Activated naive CD4-positive, alpha-beta T cell treated with anti-CD3 and anti-CD28 coated beads, Interleukin-2, amount 10 ng/mL, durations not matched to agents 7 days and 5 days (primary cell): ENCODE measurements around the gene CMKLR1.

Source experiments
- CTCF ChIA-PET: fragments of 350-600 bp; sonication (Branson Sonifier 250); formaldehyde crosslinking; loops from one replicate; lab custom pipeline; 2021; ENCODE audit warnings: antibody characterized with exemption; lab: Charles Lee
- DNase-seq: peaks from one replicate; pipeline ENCODE4 v3.0.0-alpha.2; 2020
- H3K27ac Mint-ChIP-seq: one replicate; pipeline ENCODE4 v1.8.0; 2021; ENCODE audit warnings: mild to moderate bottlenecking, moderate library complexity, mixed read lengths
- H3K27me3 Mint-ChIP-seq: one replicate; pipeline ENCODE4 v1.8.0; 2021; ENCODE audit warnings: mild to moderate bottlenecking, mixed read lengths
- H3K36me3 Mint-ChIP-seq: one replicate; pipeline ENCODE4 v1.8.0; 2021; ENCODE audit warnings: mixed read lengths
- H3K4me1 Mint-ChIP-seq: one replicate; pipeline ENCODE4 v1.8.0; 2021; ENCODE audit warnings: mixed read lengths
- H3K4me3 Mint-ChIP-seq: one replicate; pipeline ENCODE4 v1.8.0; 2021; ENCODE audit warnings: mild to moderate bottlenecking, moderate library complexity, mixed read lengths
- H3K9me3 Mint-ChIP-seq: one replicate; pipeline ENCODE4 v1.8.0; 2021; ENCODE audit warnings: mixed read lengths

The CMKLR1 gene

DNA sequence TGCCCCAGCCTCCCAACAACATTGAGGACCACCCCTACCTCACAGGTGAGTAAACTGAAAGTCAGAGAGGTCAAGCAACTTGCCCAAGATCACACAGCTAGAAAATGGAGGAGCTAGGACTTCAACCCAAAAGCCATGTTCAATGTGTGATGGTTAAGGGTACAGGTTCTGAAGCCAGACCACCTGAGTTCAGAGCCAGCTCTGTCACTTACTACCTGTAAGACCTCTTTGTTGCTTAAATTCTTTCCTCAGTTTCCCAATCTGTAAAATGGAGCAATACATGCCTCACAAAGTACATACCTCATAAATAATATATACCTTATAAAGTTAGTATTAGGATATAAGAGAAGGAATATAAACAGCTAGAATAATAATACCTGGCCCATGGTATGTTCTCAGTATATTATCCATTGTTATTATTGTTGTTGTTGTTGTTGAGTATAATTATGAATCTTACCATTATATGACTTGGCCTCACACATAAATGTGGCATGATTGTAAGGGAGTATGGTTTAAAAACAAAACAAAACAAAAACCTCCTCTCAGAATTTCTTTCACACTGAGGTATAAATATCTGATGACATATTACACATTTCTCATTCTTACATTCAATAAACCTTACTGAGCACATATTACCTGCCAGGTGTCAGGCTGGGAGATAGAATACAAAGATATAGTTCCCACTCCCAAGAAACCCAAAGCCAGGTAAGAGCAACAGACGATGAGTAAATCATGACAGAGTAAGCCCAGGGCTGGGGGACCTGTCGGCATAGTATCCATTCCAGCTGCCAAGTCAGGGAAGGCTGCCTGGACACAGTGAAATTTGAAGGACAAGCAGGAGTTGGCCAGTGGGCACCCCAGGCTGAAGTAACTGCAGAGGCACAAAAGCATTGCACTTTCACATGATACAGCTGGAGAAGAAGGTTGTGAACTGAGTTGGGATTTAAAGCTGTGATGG, 19.6 kb downstream of the CMKLR1 start:
- Mint-ChIP-seq H3K4me1 (no peaks in the 10 kb centered on the region), H3K27me3 (peaks cover 33% of the 10 kb centered on the region), H3K9me3 (no peaks in the 10 kb centered on the region), H3K4me3 (no peak overlapping the region), H3K36me3 (no peaks in the 10 kb centered on the region), H3K27ac (no peak overlapping the region)
- DNase-seq = no peak
- CTCF ChIA-PET = no interaction called here

DNA sequence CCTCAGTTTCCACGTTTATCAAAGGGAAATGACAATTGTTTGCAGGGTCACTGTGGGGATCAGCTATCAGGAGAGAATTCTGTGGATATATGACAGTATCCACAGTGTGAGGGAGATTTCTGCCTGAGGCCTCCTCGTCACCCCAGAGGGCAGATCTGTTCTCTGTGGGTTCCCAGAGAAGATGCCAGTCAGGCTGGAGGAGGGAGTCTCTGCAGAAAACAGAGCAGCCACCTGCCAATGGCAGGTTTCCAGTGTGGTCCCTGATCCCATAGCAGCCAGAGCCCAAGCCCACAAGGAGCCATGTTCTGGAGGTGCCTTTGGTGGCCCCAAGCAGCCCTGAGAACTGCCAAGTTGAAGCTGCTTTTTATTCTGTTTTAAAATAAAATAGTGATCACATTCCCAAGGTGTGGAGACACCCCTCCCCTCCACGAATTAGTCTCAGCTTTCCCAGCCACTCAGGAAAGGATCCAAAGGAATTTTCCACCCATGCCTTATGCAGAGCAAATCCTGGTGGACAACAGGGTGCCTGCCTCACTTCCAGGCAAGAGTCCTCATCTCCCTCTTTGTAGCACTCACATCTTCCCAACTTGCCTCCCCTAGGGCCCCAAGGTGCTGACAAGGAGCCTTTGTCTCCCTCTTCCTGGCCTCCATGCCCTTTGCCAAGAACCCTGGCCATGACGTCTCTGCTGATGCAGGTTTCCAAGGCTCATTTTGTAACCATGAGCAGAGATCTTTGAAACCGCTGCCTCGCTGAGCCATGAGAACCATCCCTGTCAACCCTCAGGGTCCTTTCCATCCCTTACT, 20.4 kb downstream of the CMKLR1 start:
- no peak overlapping the region for H3K27ac Mint-ChIP-seq
- no peak overlapping the region for H3K4me3 Mint-ChIP-seq
- no peaks in the 10 kb centered on the region for H3K9me3 Mint-ChIP-seq

DNA sequence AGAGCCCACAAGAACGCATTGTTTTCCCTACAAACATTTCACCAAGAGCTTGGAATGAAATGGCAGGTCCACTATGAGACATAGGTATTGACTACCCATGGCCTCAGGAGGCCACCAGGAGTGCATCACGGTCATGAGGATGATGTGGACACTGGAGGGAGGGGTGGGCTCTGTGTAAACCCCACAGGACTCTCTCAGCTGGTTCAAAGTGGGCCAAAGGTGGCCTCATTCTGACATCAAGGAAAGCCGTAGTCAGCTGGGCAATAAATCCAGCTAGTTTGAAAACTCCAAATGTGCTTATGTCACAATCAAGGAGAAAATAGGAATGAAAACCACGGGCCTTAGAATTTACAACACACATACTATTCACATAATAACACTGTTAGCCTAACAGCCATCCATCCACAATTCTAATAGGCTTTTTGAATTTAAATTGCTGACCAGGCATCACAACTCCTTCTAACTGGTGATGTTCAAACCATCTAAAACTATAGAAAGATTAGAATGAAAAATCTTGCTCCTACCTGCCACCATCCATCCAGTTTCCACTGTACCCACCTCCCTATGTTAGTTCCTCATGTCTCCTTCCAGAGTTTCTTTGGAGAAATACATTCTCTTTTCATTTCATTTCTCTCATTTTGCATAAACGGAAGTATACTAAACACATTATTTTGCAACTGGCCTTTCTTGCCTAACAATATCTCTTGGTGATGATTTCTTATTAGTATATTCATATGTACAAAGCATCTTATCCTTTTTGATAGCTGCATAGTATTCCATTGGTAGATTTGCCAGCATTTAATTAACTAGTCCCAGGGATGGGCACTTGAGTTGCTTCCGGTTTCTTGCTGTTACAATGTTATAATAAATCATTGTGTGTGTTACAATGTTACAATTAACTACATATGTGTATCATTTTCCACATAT, 21.5 kb downstream of the CMKLR1 start:
- no peaks in the 10 kb centered on the region for H3K9me3 Mint-ChIP-seq
- DNase-seq = no peak
- CTCF ChIA-PET = no interaction called here
- H3K4me3 Mint-ChIP-seq = no peak overlapping the region
- H3K27ac Mint-ChIP-seq = no peak overlapping the region
- H3K27me3 Mint-ChIP-seq = peaks cover 29% of the 10 kb centered on the region
- H3K4me1 Mint-ChIP-seq = peaks cover 11% of the 10 kb centered on the region
- H3K36me3 Mint-ChIP-seq = no peaks in the 10 kb centered on the region

More for the DNA sequence above, 20.4 kb downstream of the CMKLR1 start:
- CTCF ChIA-PET = no interaction called here
- Mint-ChIP-seq H3K27me3 (peaks cover 33% of the 10 kb centered on the region), H3K4me1 (peaks cover 6% of the 10 kb centered on the region), H3K36me3 (no peaks in the 10 kb centered on the region)
- DNase-seq = no peak

DNA sequence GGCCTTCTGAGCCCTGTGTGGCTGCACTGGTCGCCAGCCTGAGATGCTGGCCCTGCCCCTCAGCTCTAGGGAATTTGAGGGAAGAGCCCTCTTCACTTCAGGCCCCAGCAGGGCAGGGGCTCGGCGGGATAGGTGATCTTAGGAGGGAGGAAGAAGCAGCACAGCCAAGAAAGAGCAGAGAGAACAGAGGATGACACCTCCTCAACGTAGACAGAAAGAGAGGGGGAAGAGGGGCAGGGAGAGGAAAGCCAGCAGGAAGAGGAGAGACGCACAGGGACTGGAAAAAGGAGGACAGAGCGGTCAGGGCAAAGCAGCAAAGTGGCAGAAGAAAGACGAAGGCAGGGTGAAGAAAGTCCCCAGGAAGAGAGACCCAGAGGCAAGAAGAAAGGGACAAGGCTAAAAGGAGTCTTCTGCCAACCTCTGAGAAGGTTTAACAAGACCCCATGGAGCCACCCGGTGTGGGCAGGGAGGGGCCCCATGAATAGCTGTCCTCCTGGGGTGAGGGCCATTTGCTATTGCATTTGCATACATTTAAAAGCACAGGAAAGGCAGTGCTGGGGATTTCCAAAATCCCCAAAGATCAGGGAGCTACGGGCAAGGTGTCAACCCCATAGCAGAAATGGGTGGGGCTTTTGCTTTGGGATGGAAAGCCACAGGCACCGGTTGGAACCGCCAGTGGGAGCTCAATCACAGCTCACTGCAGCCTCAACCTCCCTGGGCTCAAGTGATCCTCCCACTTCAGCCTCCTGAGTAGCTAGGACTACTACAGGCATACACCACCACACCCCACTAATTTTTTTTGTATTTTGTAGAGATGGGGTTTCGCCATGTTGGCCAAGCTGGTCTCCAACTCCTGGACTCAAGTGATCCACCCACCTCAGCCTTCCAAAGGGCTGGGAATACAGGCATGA, 22.7 kb downstream of the CMKLR1 start:
- CTCF ChIA-PET = no interaction called here
- no peak for DNase-seq
- H3K9me3 Mint-ChIP-seq = no peaks in the 10 kb centered on the region
- H3K27me3 Mint-ChIP-seq = peaks cover 26% of the 10 kb centered on the region
- H3K4me3 Mint-ChIP-seq = no peak overlapping the region
- peaks cover 11% of the 10 kb centered on the region for H3K4me1 Mint-ChIP-seq
- H3K27ac Mint-ChIP-seq = no peak overlapping the region
- no peaks in the 10 kb centered on the region for H3K36me3 Mint-ChIP-seq

DNA sequence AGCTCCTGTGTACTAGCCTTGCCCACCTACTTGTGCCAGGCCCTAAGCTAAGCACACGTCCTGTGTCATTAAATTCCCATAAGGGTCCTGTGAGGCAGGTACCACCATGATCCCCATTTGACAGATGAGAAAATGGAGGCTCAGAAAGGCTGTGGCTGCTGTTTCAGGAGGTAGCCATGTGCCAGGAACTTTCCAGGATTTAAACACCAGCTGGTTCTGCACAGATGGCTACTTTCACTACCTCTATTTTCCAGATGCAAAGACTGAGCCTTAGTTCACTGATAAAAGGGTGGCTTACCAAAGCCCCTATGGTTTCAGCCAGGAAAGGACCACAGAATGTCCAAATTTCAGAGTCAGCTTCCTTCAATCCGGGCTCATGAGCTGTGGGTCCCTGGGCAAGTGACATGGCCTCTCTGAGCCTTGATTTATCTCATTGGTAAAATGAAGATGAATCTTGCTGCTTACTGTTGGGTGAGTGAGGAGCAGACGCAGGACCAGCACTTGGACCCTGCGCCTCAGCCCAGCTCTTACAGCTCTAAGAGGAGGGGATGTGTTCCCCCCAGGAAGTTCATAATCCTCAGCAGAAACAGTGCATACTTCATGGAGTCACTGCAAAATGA, 23.5 kb downstream of the CMKLR1 start:
- Mint-ChIP-seq H3K27ac (no peak overlapping the region), H3K4me3 (no peak overlapping the region), H3K27me3 (peaks cover 22% of the 10 kb centered on the region), H3K4me1 (peaks cover 11% of the 10 kb centered on the region), H3K9me3 (no peaks in the 10 kb centered on the region), H3K36me3 (no peaks in the 10 kb centered on the region)
- DNase-seq = no peak
- CTCF ChIA-PET = no interaction called here

DNA sequence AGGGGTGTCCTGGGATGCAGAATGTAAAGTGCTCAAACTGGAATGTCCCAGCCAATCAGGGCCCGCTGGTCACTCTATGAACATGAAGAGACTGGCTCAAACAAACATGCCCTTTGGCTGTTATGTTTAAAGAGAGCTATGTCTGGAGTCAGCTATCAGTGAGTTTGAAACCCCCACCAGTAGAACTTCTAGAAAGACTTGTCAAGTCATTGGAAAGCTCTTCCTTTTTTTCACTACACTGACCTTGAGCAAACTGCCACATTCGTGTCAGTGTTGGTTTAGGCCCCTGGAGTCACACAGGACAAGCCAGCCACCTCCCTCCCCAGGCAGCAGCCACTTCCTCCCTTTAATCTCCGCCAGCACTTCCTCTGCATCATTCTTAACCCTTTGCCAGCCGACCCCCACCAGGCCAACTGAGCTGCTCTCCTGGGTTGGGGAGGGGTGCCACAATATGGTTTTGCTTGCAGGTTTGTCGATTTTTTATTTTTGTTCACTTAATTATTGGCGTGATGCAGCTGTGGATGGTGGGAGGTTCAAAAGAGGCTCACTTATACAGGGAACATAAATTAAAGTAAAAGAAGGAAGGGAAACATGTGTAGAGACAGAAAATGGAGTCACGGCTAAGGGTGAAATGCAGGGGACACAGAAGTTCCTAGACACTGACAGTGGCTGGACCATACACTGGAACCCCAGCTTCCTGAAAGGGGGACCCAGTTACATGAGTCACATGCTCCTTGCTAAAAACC, 25.3 kb downstream of the CMKLR1 start:
- Mint-ChIP-seq H3K27ac (peak overlapping the region; percentile 66), H3K4me3 (no peak overlapping the region), H3K27me3 (peaks cover 19% of the 10 kb centered on the region), H3K4me1 (peaks cover 11% of the 10 kb centered on the region), H3K36me3 (no peaks in the 10 kb centered on the region), H3K9me3 (no peaks in the 10 kb centered on the region)
- CTCF ChIA-PET = no interaction called here
- DNase-seq = peak; percentile 45

DNA sequence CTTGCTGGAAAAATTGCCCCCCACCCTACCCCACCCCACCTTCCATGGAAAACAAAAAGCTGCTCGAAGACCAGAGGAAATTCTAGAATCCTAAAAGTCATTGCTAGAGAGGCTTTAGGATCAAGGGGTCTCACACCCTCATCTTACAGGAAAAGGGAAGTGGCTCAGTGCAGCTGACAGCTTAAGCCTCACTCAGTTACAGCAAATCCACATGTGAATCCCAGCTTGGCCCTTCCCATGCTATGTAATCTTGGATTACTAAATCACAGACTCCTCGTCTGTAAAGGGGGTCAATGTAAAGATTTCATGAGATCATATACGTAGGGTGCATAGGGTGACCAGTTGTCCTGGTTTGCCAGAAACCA, 25.9 kb downstream of the CMKLR1 start:
- CTCF ChIA-PET = no interaction called here
- Mint-ChIP-seq H3K4me3 (no peak overlapping the region), H3K36me3 (no peaks in the 10 kb centered on the region), H3K27ac (peak overlapping the region; percentile 16), H3K27me3 (peaks cover 17% of the 10 kb centered on the region), H3K9me3 (no peaks in the 10 kb centered on the region), H3K4me1 (peaks cover 11% of the 10 kb centered on the region)
- no peak for DNase-seq

DNA sequence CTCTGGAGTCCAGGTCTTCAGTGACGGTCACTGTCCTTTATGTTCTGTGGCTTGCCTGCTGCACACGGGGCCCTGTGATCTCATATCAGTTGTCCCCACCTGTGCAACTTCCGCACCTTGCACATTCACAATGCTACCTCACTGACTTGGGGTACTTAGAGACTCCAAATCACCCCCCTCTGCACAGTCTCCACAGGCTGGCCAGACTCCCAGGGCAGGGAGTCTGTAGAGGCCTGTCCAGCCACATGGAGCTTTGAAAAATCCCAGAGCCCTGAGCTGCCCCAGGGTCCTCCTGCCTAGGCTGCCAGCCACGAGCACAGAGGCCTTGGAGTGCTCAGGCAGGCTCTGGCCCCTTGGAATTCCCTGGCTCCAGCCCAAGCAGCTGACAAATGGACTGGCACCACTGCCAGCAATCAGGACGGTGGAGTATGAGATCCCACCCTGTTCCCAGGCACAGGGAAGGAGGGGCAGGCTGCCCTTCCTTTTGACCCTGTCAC, 26.4 kb downstream of the CMKLR1 start:
- Mint-ChIP-seq H3K27ac (no peak overlapping the region), H3K36me3 (no peaks in the 10 kb centered on the region), H3K9me3 (no peaks in the 10 kb centered on the region), H3K27me3 (peaks cover 20% of the 10 kb centered on the region), H3K4me1 (peaks cover 11% of the 10 kb centered on the region), H3K4me3 (no peak overlapping the region)
- CTCF ChIA-PET = no interaction called here
- DNase-seq = no peak

DNA sequence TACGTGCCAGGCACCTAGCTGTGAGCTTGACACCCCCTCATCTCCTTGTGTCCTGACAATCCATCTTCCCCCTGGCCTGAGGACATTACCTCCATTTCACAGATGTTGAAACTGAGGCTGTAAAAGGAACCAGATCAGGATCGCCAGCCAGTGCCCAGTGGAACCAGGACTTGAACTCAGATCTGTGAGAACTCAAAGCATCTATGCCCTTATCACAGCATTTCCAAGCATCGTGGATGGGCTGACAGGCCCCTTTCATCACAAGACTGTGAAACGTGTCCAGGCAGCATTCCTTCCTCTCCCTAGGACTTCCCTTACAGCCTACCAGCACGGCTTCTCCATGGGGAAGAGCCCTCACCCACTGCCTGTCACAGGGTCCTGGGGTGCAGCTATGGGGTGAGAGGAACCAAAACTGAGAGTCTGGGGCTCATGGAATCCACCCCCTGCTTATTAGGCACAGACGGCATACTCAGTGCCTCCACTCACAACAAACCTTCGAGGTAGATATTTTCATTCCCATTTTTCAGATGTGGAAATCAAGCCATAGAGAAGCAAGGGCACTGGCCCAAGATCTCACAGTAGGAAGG, 26.9 kb downstream of the CMKLR1 start:
- no peak for DNase-seq
- H3K4me3 Mint-ChIP-seq = no peak overlapping the region
- H3K36me3 Mint-ChIP-seq = no peaks in the 10 kb centered on the region
- H3K9me3 Mint-ChIP-seq = no peaks in the 10 kb centered on the region
- CTCF ChIA-PET = no interaction called here
- H3K27ac Mint-ChIP-seq = no peak overlapping the region
- H3K4me1 Mint-ChIP-seq = peaks cover 11% of the 10 kb centered on the region
- peaks cover 25% of the 10 kb centered on the region for H3K27me3 Mint-ChIP-seq

DNA sequence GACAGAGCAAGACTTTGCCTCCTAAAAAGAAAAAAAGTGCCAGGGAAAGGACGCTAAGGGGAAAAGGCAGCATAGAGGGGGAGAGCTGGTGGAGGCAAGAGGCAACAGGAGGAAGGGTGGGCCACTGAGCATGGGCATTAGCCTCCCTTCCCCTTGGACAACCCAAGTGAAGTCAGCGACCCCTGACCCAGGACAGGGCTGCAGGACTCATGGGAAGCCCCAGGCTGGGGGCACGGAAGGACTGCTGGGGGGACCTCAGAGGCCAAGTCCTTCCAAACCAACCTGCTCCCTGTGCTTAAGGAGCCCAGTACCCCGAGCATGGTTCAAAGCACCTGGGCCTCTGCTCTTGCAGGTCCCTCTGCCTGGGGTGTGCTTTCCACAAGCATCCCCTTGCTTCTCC, 27.5 kb downstream of the CMKLR1 start:
- no peaks in the 10 kb centered on the region for H3K36me3 Mint-ChIP-seq
- H3K27ac Mint-ChIP-seq = no peak overlapping the region
- no peak overlapping the region for H3K4me3 Mint-ChIP-seq
- DNase-seq = no peak
- CTCF ChIA-PET = no interaction called here
- no peaks in the 10 kb centered on the region for H3K9me3 Mint-ChIP-seq
- peaks cover 12% of the 10 kb centered on the region for H3K4me1 Mint-ChIP-seq
- peaks cover 28% of the 10 kb centered on the region for H3K27me3 Mint-ChIP-seq

DNA sequence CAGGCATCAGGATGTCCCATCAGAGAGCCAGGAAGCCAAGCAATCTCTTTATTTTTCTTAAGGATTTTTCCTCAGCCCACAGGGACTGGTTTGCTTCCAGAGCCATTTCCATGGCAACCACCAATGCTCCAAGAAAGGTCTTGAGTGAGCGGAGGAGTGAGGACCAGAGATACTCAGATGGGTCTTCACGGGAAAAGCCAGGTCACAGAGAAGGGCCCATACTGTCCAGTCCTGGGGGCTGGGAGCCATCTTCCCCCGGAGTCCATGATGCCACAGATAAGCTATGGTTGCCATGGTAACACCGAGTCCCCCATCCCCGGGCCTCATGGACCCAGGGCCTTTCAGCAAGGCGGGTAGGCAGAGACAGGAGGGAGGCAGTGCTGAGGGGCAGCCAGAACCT, 28.6 kb downstream of the CMKLR1 start:
- peaks cover 12% of the 10 kb centered on the region for H3K4me1 Mint-ChIP-seq

More for the DNA sequence above, 28.6 kb downstream of the CMKLR1 start:
- CTCF ChIA-PET = no interaction called here
- H3K9me3 Mint-ChIP-seq = no peaks in the 10 kb centered on the region
- no peak overlapping the region for H3K4me3 Mint-ChIP-seq
- no peak for DNase-seq
- H3K36me3 Mint-ChIP-seq = no peaks in the 10 kb centered on the region
- peaks cover 26% of the 10 kb centered on the region for H3K27me3 Mint-ChIP-seq
- no peak overlapping the region for H3K27ac Mint-ChIP-seq
